ENCODE measurements around the gene NR5A2. TPM values are rescaled to one million over a fixed set of nuclear protein-coding genes. Genes with fewer than 3 reads are reported as not detected.

Gene NR5A2
- total and polyA plus RNA-seq, 7 donors, result 0.49 to 13.8 (median 1.9) TPM

DNA sequence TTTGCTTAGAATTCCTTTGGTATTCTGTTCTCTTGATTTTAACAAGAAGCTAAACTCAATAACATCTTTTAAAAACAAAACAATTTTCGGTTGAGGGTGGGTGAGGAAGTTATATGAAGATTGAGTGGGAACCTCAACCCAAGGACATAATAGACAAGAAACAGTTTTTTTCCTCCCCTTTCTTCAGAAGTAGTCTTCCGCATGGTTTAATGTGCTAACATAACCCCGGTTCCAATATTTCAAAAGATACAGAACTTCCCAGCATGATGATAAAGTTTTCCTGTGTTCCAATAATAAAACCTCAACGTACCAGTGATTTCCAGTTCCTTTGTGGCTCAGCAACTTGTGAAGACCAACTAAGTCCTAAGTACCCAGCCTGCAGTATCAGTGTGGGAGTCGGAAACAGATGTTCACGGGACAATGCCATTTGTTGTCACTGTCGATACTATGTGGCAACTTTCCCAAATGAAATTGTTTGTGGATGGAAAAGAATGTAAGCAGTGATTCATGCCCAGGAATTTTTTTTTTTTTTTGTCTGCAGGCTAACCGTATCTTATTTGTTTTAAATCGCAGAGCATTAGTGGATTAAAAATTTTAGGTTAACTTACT lies 48.5 kb downstream of the NR5A2 start:
- DNase-seq, result no peak

GRCh38 chr1:200079232-200079940 lies 51.9 kb downstream of the NR5A2 start:
- TF ChIP-seq EP300 (IDR thresholded peaks at IDR 0.05) (no peak), POLR2A (IDR thresholded peaks at IDR 0.05) (no peak), POLR2AphosphoS5 (IDR thresholded peaks at IDR 0.05) (no peak)
- TF ChIP-seq, protein P1, sequence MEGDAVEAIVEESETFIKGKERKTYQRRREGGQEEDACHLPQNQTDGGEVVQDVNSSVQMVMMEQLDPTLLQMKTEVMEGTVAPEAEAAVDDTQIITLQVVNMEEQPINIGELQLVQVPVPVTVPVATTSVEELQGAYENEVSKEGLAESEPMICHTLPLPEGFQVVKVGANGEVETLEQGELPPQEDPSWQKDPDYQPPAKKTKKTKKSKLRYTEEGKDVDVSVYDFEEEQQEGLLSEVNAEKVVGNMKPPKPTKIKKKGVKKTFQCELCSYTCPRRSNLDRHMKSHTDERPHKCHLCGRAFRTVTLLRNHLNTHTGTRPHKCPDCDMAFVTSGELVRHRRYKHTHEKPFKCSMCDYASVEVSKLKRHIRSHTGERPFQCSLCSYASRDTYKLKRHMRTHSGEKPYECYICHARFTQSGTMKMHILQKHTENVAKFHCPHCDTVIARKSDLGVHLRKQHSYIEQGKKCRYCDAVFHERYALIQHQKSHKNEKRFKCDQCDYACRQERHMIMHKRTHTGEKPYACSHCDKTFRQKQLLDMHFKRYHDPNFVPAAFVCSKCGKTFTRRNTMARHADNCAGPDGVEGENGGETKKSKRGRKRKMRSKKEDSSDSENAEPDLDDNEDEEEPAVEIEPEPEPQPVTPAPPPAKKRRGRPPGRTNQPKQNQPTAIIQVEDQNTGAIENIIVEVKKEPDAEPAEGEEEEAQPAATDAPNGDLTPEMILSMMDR (IDR thresholded peaks at IDR 0.05), result no peak
- intact Hi-C loops (cut with DNase I), result no loop called here
- Histone ChIP-seq H3K4me3 (no peak overlapping the region), H3K36me3 (no peaks in the 10 kb centered on the region), H3K27me3 (no peaks in the 10 kb centered on the region), H3K9me3 (no peaks in the 10 kb centered on the region), H3K27ac (no peak overlapping the region), H3K4me1 (peaks cover 0 to 7% (median 2%) of the 10 kb centered on the region in 4 donors)
- WGBS, 2 donors, result 84 to 86% methylated on average over 8 of the region's 8 CpGs
- no peak for DNase-seq

More for the DNA sequence above, 48.5 kb downstream of the NR5A2 start:
- Histone ChIP-seq H3K9me3 (no peaks in the 10 kb centered on the region), H3K27ac (peak overlapping the region in 1 of 4 donors; percentile 15), H3K27me3 (no peaks in the 10 kb centered on the region), H3K4me1 (peaks cover 0 to 10% (median 2%) of the 10 kb centered on the region in 4 donors), H3K36me3 (no peaks in the 10 kb centered on the region), H3K4me3 (no peak overlapping the region)
- intact Hi-C loops (cut with DNase I), result no loop called here
- TF ChIP-seq POLR2A (IDR thresholded peaks at IDR 0.05) (no peak), POLR2AphosphoS5 (IDR thresholded peaks at IDR 0.05) (peak in 3 of 4 donors; percentile 9 to 52 (median 45)), EP300 (IDR thresholded peaks at IDR 0.05) (peak in 1 of 4 donors; percentile 23)
- TF ChIP-seq, protein P1 (IDR thresholded peaks at IDR 0.05), result no peak
- 24 to 49% methylated on average over 9 of the region's 9 CpGs for WGBS, 2 donors

GRCh38 chr1:200081151-200081968 lies 53.9 kb downstream of the NR5A2 start:
- Histone ChIP-seq H3K4me3 (no peak overlapping the region), H3K27ac (no peak overlapping the region), H3K4me1 (peaks cover 0 to 2% (median 0%) of the 10 kb centered on the region in 4 donors), H3K27me3 (no peaks in the 10 kb centered on the region), H3K36me3 (no peaks in the 10 kb centered on the region), H3K9me3 (no peaks in the 10 kb centered on the region)
- DNase-seq, result no peak
- WGBS, 2 donors, result 77 to 84% methylated on average over 5 of the region's 5 CpGs
- intact Hi-C loops (cut with DNase I), result no loop called here
- TF ChIP-seq EP300 (IDR thresholded peaks at IDR 0.05), result no peak
- TF ChIP-seq POLR2A (IDR thresholded peaks at IDR 0.05), result no peak

GRCh38 chr1:200081969-200082245 lies 54.4 kb downstream of the NR5A2 start:
- intact Hi-C loops (cut with DNase I), result no loop called here
- no peak for TF ChIP-seq POLR2AphosphoS5 (IDR thresholded peaks at IDR 0.05)
- TF ChIP-seq EP300 (IDR thresholded peaks at IDR 0.05), result no peak
- TF ChIP-seq POLR2A (IDR thresholded peaks at IDR 0.05), result no peak
- TF ChIP-seq, protein P1 (IDR thresholded peaks at IDR 0.05), result no peak
- no peak for DNase-seq
- Histone ChIP-seq H3K36me3 (no peaks in the 10 kb centered on the region), H3K4me1 (no peaks in the 10 kb centered on the region), H3K9me3 (no peaks in the 10 kb centered on the region), H3K27me3 (no peaks in the 10 kb centered on the region), H3K4me3 (no peak overlapping the region), H3K27ac (no peak overlapping the region)
- 84 to 88% methylated on average over 3 of the region's 3 CpGs for WGBS, 2 donors

DNA sequence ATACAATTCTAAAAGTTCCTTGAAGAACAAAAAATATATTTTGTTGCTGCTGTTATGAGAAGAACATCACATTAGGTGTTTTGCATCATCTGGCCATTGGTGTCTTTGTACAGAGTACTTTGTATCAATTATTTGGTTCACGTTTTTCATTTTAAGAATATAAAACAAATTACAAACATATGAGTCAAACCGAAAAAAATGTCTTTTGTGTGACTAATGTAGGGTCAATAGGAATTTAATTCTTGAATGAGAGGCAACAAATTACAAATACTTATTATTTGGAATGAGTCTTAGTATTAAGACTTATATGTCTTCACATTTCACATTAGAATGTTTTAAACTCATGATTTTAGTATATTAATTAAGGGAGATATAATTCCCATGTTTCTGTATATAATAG lies 54.8 kb downstream of the NR5A2 start:
- Histone ChIP-seq H3K36me3 (no peaks in the 10 kb centered on the region), H3K4me3 (no peak overlapping the region), H3K27ac (no peak overlapping the region), H3K9me3 (no peaks in the 10 kb centered on the region), H3K4me1 (no peaks in the 10 kb centered on the region), H3K27me3 (no peaks in the 10 kb centered on the region)
- TF ChIP-seq, protein P1 (IDR thresholded peaks at IDR 0.05), result no peak
- no peak for TF ChIP-seq EP300 (IDR thresholded peaks at IDR 0.05)
- WGBS, 2 donors, result 71 to 79% methylated on average over 2 of the region's 2 CpGs
- intact Hi-C loops (cut with DNase I), result no loop called here
- no peak for DNase-seq
